ENCODE data around the gene TNS1.

The TNS1 gene

DNA sequence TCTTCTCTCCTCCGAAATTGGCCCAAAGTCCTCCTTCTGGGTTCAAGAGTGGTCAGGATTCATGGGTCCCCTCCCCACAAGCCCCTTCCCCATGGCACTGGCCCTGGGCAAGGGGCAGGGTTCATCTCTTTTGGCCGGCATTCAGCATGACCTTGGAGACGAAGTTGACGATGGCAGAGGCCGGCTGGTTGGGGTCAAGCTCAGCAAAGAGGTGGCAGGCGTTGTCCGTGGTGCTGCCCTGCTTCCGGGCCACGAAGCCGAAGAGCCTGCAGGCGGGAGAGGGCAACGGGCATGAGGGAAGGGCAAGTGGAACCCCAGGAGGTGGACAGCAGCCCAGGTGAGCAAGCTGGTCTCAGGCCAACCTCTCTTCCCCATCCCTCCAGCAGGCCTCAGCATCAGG, 198.5 kb downstream of the TNS1 start:
- TF ChIP-seq, protein P1, sequence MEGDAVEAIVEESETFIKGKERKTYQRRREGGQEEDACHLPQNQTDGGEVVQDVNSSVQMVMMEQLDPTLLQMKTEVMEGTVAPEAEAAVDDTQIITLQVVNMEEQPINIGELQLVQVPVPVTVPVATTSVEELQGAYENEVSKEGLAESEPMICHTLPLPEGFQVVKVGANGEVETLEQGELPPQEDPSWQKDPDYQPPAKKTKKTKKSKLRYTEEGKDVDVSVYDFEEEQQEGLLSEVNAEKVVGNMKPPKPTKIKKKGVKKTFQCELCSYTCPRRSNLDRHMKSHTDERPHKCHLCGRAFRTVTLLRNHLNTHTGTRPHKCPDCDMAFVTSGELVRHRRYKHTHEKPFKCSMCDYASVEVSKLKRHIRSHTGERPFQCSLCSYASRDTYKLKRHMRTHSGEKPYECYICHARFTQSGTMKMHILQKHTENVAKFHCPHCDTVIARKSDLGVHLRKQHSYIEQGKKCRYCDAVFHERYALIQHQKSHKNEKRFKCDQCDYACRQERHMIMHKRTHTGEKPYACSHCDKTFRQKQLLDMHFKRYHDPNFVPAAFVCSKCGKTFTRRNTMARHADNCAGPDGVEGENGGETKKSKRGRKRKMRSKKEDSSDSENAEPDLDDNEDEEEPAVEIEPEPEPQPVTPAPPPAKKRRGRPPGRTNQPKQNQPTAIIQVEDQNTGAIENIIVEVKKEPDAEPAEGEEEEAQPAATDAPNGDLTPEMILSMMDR (IDR thresholded peaks at IDR 0.05; ENCODE audit: low read depth, low read length, missing control alignments): no peak
- no peak for DNase-seq (ENCODE audit: low read depth)
- H3K4me3 ChIP-seq (ENCODE audit: low read depth, low read length): no peak overlapping the region

GRCh38 chr2:217803653-217803960, 199.2 kb downstream of the TNS1 start:
- DNase-seq (ENCODE audit: low read depth): no peak
- H3K4me3 ChIP-seq (ENCODE audit: low read depth, low read length): no peak overlapping the region
- TF ChIP-seq, protein P1 (IDR thresholded peaks at IDR 0.05; ENCODE audit: low read depth, low read length, missing control alignments): no peak

GRCh38 chr2:217802876-217803652, 199.7 kb downstream of the TNS1 start:
- no peak overlapping the region for H3K4me3 ChIP-seq (ENCODE audit: low read depth, low read length)
- no peak for DNase-seq (ENCODE audit: low read depth)
- TF ChIP-seq, protein P1 (IDR thresholded peaks at IDR 0.05; ENCODE audit: low read depth, low read length, missing control alignments): no peak

GRCh38 chr2:217802266-217802665, 200.5 kb downstream of the TNS1 start:
- H3K4me3 ChIP-seq (ENCODE audit: low read depth, low read length): no peak overlapping the region
- DNase-seq (ENCODE audit: low read depth): no peak
- TF ChIP-seq, protein P1 (IDR thresholded peaks at IDR 0.05; ENCODE audit: low read depth, low read length, missing control alignments): no peak

DNA sequence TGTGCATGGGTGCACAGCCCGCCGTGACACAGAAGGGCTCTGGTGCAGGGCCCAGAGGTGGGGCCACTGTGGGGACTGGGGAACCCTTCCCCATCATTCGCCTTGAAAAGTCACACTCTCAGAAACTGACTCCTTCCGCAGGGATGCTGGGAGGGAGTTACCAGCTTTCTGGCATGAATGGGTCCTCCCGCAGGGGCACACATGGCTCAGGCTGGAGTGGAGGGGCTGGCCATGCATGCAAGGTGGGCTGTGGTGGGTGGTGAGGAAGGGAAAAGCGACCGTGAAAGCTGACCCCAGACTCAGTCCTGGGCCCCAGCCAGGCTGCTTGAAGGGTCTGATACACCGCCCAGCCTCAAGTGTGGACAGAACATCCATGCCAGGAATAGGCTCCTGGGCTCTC, 201.1 kb downstream of the TNS1 start:
- DNase-seq (ENCODE audit: low read depth): no peak
- TF ChIP-seq, protein P1 (IDR thresholded peaks at IDR 0.05; ENCODE audit: low read depth, low read length, missing control alignments): no peak
- no peak overlapping the region for H3K4me3 ChIP-seq (ENCODE audit: low read depth, low read length)

DNA sequence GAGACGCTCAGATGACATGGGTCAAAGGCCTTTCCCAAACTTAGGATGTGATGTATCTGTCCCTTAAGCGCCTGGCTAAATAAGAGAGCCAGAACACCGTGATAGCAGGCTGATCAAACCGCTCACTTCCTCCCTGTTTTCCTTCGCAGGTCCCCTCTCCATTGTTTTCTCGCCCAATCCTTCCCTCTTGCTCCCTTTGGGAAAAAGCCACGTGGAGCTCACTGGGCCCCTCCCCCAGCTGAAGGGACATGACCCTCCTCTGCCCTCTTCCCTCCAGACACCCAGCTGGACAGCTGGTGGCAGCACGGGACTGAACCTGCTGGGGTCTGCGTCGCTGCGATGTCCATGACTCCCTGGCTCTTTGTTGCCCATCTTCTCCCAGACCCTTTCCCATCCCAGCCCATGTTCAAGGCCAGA, 201.7 kb downstream of the TNS1 start:
- TF ChIP-seq, protein P1 (IDR thresholded peaks at IDR 0.05; ENCODE audit: low read depth, low read length, missing control alignments): no peak
- H3K4me3 ChIP-seq (ENCODE audit: low read depth, low read length): no peak overlapping the region
- no peak for DNase-seq (ENCODE audit: low read depth)

All from GM12864 (cell line).